NCI-H2196 treated with DMSO at 0.1 percent for 48 hours (cell line): ENCODE data around the gene SEZ6.

ENCODE experiments used
- DNase-seq: peaks from one replicate; lab custom pipeline; 2025; ENCODE audit not compliant: unreplicated experiment; lab: John Stamatoyannopoulos, UW

The SEZ6 gene

DNA sequence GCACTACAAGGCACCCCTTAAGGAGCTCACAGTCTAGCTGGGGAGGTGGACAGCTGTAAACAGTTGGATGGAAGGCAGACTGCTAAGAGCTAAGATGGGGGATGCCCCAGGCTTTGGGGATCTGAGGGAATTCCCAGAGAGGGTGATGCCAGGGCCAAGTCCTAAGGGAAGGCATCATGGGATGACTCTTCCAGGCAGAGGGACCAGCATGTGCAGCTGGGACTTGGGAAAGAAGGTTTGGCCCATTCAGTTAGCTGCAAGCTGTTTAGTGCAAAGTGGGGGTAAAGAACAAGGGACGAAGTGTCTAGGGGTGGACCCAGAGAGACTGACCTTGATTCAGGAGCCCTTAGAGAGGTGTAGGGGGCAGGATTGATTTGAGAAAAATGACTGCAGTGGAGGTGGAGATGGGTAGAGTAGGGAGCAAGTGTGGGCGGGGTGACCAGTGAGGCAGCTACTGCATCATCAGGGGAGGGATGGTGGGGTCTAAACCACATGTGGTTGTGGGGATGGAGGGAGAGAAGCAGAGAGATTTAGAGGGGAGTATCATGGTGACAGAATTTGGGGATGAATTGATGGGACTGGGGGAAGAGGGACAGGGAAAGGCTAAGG is 27.4 kb downstream of the SEZ6 start:
- no peak for DNase-seq

DNA sequence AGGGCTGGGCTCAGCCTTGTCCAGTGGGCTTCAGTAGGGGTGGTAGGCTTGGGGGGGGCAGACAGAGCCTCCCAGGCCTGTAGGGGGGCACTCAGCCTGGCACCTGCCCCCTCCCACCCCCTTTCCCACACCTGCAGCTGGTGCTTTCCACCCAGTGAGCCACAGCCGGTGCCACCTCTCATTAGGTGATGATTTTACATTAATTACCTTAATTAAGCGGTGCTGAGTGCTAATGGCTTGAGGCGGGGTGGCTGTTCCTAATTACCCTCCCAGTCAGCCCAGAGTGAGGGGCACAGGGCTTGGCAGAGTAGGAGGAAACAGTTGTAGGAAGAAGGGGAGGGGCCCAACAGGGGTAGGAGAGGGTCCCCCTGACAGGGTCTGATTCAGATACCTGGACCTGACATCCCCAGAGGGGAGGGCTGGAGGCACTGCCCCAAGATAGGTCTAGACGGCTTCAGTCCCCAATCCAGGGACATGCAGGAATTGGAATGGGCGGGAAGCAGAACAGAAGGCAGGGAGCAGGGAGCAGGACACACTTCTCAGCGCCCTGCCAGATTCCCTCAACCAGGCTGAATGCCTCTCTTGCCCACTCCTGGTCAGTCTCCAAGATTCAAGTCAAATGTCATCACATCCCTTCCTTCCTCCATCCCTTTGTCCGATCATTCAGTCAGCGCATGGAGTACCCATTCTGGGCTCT is 28.0 kb downstream of the SEZ6 start:
- no peak for DNase-seq

DNA sequence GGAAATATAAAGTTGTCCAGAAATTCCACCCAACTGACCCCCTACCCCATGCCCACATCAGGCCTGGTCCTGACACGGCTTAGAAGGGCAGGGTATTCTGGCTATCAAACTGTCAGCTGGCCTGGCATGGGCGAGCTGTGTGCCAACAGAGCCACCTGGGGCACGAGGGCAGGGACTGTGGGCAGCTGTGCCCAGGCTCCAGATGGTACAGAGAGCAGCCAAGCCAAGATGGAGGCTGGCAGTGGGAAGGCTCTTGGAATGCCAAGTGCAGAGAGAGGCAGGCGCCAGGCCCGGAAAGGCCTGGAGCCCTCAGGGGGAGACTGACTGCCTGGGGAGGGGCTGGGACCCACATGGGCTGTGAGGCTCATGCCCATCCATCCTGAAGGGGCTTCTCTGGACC is 30.2 kb downstream of the SEZ6 start:
- no peak for DNase-seq

DNA sequence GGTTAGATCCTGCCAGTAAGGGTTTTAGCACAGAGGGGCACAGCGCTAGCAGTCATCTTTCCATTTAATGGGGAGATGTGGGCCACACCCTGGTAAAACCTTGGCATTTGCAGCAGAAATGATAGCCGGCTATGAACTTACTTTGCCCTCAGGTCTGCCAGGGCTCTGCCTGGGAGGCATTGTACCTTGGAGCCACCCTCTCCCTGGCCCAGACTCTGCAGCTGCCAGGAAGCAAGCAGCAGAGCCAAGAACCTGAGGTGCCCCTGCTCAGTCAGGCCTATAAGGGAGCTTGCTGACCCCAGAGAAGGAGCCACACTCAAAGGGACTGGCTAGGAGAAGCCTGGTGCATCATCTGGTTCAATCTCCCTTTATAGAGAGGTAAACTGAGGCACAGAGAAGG is 30.8 kb downstream of the SEZ6 start:
- no peak for DNase-seq

DNA sequence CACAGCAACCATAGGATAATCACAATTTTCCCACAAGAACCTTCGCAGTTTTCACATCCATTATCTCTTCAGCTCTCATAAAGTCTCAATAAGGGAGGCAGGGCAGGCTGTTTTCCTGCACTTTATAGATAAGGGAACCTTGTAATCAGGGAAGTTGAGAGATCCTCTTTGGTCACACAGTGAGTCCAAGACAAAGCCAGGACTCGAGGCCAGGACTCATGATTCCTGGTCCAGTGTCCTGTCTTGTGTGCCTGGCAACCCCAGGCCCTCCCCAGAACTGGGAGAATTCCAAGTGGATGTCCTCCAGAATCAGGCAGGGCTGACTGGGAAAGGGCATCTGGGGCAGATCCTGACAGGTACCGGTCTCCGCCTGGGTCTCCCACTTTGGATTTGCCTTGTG is 31.4 kb downstream of the SEZ6 start:
- DNase-seq = no peak

DNA sequence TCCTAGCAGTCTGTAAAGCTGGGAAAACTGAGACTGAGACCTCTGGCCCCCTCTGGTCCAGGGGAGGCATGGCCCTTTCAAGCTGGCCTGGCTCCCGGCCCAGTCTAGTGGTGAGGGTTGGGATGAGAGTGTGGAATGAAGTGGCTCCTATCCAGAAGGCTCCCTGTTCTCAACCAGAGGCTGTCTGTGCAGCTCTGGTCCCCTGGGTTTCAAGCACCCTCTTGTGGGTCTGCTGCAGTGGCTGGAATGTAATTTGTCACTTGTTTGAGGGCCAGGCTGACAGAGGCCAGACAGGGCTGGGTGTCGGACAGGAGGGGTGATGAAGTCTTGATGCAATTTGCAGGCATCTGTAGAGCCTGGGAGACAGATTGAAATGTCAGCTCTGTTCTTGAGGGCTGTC is 32.4 kb downstream of the SEZ6 start:
- no peak for DNase-seq

DNA sequence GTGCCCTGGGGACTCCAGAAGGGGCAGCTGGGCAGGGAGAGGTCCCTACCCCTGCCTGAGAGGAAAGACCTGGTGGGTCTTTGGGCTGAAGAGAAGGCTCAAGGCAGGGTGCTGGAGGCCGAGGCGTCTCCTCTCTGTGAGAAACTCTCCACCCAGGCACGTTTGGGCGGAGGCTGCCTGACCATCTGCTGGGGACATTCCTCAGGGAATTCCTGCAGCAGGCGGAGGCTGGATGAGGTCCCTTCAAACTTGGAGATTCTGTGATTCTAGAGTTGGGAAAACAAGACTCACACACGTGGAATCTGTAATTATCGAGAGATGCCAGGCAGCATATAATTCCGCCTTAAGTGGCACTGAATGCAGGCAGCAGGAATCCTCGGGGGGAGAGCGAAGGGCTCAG is 33.4 kb downstream of the SEZ6 start:
- DNase-seq = no peak

DNA sequence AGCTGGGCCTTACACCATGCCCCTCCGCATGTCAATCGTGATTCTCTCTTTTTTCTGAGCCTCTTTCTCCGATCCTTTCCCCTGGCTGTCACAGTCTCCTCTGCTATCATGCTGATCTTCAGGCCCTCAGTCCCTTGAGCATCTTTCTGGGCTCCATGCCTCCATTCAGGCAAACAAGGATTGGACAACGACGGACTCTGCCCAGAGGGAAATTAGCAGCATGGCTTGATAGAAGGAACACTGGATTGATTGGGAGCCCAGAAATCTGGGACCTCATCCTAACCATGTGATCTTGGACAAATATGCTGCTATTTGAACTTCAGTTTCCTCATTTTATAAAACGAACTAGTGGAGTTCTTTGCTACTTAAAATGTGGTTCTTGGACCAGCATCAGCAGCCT is 35.0 kb downstream of the SEZ6 start:
- DNase-seq = no peak

DNA sequence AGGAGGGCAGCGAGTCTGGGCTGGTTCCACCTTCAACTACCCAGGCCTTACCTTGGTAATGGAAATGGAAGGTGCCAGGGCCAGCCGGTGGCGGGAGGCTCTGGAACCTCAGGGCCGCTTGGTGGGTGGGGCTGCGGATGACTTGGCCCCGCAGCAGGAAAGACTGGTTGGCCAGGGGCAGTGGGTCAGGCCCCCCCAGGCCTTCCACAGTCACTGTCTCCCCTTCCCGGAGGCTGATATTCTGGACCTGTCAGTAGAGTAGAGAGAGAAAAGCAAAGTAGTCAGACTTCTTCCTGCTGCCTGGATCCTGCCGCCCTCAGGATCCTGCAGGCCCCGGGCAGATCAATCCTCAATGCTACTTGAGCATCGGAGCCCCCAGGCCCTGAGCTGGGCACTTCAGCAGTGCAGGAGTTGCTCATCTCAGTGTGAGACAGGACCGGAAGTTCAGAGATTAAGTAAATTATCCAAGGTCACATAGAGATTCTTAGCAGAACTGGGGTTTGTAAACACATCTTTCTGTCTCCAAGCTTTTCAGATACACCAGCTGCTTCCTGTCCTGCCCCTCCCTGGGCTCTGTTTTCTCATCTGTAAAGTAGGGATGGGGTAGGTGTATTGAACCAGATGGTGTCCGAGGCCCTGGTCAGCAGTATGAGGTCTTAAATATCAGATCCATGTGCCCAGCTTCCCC is 36.0 kb downstream of the SEZ6 start:
- no peak for DNase-seq

DNA sequence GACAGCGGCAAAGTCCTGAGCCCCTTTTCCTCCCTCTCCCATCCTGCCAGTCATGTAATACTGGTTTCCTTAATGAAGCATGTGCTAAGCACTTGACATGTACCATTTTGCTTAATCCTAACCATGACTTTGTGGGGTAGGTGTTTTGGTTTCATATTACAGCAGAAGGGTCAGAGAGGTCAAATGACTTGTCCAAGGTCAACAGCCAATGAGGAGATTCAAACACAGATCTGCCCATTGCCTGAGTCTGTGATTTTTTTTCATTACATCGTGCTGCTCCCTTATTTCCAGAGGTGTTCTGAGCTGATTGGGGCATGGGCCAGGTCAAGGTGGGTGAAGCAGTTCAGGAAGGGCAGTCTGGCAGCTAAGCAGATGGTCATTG is 36.9 kb downstream of the SEZ6 start:
- DNase-seq = no peak

DNA sequence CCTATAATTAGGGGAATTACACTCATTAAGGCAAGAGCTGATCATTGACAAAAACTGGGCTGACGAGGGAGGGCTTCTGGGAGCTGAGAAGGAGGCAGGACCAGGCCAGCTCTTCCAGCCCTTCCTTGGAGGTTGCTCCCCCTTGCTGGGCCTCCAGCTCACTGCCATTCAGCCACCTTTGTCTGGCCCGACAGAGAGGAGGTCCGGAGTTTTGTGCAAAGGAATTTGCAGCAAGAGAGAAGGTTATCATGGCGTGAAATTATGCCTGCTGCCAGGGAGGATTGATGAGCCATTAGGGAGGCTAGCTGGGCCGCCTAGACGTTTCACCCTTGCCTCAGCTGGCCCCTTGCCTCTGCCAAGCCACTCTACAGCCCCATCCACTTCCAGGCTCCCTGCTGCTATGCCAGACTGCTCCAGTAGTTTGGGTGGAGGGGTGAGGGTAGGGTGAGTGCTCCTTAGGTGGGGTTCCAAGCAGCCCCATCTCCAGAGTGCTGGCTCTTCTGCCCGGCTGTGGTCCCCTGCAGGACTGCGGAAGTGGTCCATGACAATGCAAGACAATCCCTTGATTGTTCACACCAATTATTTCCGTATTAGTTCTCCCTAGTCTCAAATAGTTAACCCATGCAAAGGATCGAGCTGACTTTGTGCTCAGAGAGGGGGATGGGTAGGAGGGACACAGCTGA is 37.5 kb downstream of the SEZ6 start:
- DNase-seq = no peak

DNA sequence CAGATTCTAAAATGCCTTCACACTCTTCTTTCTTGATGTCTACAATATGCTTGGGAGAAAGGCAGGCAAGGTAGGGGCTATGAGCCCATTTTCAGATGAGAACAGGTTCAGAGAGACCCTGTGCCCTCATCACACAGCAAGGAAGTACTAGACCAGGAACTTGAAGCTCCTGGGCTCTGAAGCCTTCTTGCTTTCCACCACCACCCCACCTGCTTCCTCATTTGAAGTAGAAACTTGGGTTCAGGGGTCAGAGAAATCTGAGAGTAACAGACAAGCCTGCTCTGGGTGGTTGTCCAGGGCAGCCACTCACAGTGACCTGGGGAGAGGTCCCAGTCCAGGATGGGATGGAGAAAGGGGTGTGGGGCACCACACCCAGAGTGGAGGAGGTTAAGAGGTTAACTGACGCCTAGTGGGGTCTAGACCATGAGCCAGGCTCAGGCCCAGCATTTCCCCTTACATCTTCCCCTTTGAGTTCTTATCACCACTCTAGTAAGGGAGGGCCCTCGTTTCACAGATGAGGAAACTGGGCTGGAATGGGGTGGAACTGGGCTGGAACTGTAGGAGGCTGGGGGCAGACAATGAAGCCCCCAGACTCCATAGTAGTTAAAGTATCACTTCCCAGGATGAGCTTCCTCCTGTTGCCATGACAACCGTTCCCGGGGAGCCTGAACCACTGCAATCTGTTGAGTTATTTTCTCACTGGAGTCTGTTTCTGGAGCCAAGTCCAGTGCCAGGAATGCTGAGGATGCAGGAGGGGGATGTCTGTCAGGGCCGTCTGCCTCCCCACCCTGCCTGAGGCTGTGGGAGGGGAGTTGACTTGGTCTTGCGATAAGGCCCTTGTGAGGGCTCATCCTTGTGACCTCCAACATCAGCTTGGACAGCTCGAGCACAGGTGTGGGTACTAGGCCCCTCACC is 38.4 kb downstream of the SEZ6 start:
- DNase-seq = no peak

DNA sequence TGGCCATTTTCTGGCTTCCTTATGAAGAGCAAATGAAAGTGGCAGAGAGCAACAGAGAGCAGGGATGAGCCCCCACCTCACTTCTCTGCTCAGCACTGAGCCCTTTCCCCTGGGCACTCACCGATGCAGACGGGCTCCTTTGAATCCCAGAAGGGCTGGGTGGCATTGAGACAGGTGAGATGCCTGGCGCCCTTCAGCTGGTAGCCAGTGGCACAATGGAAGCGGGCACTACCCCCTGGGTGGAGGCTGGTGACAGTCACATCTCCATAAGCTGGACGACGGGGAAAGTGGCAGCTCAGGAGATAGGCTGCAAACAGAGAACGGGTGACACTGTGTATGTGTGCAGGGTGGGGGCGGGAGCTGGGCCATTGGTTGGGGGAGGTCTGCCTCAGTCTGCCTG is 42.0 kb downstream of the SEZ6 start:
- no peak for DNase-seq

DNA sequence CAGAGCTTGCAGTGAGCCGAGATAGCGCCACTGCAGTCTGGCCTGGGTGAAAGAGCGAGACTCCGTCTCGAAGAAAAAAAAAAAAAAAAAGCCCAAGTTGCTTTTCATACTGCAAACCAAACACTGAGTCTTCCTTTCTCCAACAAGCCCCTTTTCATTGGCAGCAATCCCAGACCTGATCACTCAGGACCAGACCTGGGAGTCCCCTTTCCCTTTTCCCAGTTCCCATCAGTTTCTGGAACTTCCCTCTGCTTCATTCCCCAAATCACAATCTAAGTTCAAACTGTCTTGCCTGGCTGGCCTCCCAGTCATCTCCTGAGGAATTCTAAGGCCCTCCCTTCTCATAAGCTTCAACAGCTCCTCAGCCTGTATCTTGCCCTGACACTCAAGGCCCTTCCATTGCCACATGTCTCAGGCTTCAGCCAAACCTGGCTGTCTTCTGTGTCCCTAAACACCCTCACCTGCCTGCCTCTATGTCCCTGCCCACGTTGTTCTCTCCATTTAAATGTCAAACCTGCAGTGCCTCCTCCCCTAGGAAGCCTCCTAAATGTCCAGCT is 42.7 kb downstream of the SEZ6 start:
- DNase-seq = no peak

DNA sequence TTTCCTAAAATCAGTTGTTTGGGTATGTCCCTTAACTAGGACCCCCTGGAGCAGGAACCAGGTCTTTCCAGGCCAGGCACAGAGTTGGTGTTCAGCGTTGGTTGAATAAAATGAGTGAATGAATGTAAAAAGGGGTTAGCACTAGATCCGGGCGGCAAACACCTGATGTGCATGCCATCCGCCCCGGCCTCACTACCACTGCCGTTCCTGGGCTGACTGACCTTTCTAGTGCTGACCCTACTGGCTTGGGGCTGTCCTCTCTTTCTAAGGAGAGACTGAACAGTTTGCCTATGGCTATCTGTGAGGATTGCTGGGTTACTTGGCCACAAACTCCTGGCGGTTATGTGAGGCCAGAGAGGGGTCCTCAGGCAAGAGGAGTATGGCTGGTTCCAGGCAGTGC is 44.4 kb downstream of the SEZ6 start:
- no peak for DNase-seq

DNA sequence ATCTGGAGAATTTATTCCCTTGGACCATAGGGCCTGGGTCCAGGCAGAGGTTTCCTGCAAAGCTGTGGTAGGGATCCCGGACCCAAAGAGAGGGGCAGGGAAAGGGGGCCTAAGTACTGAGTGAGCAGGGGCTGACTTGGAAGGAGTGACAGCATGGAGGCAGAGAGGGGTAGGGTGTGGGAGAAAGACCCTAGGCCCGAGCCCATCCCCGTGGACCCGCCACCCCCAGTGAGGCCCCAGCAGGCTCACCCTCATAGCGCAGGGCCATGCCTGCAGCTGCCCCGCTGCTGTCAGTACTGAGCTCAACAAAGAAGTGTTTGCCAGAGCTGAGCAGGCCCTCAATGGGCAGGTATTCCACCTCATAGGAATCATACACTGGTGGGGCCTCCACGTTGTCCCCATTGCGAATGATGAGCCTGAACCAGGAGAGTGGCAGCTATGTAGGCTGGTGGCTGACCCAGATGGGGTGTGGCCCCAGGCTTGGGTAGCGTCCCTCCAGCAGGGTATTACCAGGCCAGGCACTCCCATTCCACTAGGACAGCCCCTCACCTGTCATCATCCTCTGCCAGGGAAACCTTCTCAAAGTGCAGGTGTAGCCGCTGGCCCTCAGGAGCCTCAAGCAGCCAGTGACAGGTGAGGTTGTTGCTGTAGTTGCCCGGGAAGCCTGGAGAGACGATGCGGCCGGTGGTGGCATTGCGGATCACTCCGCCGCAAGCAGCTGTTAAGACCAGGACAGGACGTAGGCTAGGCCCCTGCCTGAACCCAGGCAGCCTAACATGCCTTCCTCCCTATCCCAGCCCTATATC is 45.4 kb downstream of the SEZ6 start:
- DNase-seq = no peak

DNA sequence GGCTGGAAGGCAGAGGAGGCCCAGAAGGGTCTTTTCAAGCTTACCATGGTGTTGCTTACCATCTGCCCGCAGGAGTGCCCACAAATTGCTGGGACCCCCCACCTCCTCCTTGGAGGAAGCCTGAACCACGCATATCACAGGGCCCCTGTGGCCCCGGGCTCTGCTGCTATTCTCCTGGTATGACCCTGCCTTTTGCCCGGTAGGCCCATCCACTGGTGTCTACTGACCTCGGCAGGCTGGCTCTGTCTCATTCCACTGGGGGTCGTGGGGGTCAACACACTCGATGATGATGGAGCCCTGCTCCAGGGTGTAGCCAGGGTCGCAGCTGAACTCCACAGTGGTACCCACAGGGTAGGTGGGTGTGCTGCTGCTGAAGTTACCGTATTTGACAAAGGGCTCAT is 46.4 kb downstream of the SEZ6 start:
- no peak for DNase-seq

DNA sequence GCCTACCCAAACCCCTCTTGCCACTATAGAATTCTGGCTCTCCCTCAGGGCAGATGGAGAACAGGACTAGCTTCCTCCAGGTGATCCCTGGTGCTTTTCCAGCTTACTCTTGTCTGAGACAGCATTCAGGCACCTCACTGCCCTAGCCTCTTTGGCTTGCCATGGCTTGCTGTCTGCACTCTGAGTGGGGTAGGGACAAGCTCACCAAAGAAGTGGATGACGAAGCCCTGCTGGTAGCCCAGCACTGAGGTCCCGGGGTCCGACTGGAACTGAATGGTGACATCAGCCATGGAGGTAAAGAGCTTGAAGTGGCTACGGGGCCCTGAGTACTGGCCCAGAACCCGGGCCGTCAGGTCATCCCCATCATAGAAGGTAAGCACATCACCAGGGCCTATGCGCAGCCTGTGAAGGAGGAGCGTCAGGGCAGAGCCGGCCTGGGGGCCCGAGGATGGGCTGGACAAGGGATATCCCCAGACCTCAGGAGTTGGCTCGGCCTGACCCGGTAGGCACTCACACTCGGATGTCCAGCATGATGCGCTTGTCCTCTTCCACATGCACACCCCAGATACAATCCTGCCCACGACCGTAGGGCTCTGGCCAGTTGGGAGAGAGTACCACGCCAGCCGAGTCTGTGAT is 46.9 kb downstream of the SEZ6 start:
- DNase-seq = no peak

DNA sequence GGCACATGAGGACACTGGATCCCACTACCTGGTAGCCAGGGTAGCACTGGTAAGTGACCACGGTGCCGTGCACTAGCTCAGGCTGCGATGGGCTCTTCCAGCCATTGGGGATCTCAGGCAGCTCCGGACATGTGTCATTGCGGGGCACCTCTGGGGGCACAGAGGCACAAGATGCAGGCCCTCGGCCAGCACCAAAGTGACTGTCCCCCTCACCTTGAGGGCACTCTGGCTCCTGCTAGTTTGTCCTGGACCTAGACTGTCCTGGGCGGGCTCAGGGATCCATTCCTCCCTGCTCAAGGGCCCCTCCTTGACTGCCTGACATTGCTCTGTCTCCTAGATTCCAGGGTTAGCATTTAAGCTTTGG is 47.9 kb downstream of the SEZ6 start:
- no peak for DNase-seq
